ENCODE data around the gene CPHXL2. TPM values are rescaled to one million over a fixed set of nuclear protein-coding genes. Genes with fewer than 3 reads are reported as not detected.

CPHXL2 gene
- total RNA-seq, 1 donor from 2014 or later, result not detected

DNA sequence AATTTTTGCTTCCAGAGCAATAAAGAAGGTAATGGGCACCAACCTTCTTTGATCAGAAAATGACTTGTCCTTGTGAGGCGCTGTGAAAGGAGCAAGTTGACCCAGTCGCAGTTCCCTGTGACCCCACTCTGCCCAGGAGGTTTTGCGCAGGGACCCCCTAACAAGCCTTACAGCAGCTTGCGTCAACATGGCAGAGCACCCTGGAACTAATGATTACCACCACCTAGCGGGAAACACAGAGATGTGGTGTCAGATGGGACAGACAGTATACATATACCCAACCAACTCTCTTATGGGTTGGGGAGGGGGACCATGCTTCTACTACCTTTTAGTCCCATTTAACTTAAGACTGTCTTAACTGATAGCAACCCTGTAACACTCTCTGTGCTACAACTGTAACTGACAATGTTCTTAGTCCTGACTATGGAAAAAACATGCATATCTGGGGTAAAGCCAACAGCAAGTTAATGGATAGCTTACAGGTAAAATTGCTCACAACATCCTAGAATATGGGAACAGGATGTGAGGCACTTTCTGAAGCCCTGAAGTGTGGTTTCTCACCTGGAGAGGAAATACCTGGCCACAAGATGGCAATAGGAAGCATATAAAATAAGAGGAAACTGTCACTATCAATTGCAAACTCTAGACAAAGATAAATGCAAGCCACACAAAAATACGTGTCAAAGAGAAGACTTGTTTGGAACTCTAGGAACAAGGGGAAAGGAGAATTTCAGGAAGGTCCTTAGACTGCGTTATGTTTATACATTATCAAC is 32.4 kb downstream of the CPHXL2 start:
- intact Hi-C loops (cut with micrococcal nuclease), result loop anchor here (10.0 kb wide), 1 partner anchor 660 kb away; the partner anchor contains the start of gene WDR59

DNA sequence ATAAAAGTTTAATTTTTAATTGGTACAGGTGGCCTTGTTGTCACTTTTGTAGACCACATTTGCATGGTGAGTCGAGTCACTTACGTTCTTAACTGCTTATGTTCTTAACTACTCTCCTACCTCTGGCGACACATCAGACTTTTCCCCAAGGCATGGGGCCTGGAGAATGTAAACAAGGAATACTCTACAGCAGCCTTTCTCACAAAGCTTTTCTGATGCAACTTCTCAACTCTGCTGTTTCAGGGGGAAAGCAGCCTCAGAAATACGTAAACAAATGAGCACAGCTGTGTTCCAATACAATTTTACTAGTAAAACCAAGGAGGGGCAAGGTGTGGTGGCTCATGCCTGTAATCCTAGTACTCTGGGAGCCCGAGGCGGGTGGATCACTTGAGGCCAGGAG is 36.2 kb downstream of the CPHXL2 start:
- intact Hi-C loops (cut with micrococcal nuclease), result loop anchor here (10.0 kb wide), 1 partner anchor 656 kb away; the partner anchor contains the start of gene WDR59

DNA sequence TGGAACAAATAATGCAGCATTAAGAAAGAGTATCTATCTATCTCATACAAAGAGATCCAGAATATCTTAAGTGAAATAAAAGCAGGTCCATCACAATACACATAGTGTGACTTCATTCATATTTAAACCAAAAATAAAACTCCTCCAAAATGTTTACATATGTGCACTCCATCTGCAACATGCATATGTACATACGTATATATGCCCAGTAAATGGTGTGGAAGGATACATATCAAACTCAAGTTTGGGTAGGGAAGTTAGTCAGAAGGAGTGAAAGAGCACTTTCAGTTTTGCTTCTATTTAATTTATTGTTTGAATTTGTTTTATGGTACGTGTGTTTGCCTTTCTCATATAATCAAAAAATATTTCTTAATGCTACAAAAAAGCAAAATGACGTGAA is 41.8 kb downstream of the CPHXL2 start:
- intact Hi-C loops (cut with micrococcal nuclease), result no loop called here

DNA sequence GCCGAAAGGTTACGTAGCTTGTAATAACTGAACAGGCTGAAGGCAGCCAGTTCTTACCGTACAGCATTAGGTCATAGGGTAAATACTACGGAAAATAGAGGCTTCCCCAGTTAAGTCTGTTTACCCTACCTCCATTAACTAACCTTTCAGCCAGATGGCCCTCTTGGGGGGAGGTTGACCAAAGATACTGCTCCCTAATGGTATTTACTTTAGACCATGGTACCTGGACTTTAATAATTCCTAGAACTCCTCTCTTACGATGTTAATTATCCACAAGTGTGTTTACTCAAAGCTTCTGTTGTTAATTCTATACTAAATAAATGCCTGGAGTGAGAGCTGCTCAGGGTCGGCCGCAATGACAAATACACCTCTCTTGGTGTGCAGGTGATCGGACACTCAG is 44.0 kb downstream of the CPHXL2 start:
- intact Hi-C loops (cut with micrococcal nuclease), result no loop called here

DNA sequence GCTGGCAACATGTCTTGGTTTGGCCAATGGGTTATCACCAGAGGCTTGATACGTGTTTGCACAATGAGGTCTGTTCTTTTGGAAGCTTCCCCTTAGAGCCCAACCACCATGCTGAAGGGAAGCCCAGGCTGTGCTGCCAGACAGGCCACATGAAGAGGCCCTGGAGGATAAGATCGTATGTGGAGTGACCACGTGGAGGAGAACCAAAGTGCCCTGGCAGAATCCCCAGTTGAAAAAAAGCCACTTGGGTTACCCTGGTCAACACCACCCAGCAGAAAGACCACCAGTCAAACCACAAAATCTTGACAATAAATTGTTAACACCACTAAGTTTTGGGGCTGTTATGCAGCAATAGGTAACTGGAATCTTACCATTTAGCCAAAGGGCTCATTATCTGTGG is 46.8 kb downstream of the CPHXL2 start:
- intact Hi-C loops (cut with micrococcal nuclease), result no loop called here

DNA sequence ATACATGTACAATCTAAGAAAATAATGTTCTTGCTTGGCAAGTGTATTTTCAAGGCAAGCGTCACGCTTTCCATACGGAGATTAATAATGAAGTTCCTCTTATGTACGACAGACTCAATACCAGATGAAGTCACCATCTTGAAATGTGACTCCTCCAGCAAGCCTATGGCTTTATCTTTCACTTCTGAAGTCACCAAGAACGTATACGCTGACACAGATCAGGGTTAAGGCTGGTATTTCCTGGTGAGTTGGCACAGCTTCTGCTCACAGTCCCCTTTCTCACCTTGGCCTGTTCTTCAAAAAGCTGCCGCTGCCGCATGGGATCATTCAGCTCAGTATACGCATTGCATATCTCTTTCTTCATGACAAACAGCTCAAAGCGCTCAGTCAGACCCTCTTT is 47.7 kb downstream of the CPHXL2 start:
- intact Hi-C loops (cut with micrococcal nuclease), result no loop called here

DNA sequence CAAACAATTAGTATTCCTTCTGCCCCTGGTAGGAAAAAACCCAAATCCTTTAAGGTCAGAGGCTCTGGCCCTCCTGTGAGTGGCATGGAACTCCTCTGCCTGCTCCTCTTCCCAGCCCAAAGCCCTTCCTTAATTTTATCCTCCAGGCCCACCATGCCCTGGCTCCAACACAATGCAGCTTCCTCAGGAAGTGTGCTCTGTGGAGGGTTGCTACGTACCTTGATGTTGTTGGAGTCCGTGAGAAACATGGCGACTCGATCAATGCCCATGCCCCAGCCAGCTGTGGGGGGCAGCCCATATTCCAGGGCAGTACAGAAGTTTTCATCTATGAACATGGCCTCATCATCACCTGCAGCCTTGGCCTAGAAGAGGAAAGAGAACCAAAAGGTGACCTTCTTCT is 48.5 kb downstream of the CPHXL2 start:
- intact Hi-C loops (cut with micrococcal nuclease), result no loop called here

DNA sequence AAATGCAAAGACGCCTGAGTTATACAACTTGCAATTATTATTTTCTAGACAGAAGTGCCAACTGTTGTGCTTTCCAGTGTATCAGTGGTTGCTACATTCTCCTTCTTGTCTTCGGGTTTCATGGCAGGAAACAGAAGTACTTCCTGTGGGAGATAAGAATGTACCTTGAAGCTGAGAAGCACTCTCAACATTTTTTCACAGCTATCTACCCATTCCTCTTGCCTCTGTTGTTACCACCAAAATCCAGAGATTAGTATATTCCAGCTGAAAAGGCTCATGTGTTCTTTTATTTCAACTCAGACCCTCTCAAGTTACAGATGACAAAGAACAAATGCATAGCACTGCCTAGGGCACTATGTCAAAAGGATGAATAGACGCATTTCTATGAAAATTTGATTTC is 49.0 kb downstream of the CPHXL2 start:
- intact Hi-C loops (cut with micrococcal nuclease), result no loop called here

DNA sequence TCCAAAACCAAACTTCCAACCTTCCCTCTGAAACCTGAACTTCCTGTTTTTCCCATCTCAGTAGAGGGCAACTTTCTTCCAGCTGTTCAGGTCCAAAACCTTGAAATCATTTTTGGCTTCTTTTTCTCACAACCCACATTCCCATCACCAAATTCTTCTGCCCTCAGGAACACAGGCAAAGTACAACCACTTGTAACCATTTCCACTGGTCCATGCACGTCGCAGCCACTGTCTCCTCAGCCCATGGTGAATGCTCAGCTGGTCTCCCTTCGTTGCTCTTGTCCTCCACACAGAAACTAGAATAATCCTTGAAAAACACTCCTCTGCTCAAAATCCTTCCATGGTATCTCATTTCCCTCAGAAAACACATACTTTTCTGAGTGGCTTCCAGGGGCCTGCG is 50.0 kb downstream of the CPHXL2 start:
- intact Hi-C loops (cut with micrococcal nuclease), result no loop called here

DNA sequence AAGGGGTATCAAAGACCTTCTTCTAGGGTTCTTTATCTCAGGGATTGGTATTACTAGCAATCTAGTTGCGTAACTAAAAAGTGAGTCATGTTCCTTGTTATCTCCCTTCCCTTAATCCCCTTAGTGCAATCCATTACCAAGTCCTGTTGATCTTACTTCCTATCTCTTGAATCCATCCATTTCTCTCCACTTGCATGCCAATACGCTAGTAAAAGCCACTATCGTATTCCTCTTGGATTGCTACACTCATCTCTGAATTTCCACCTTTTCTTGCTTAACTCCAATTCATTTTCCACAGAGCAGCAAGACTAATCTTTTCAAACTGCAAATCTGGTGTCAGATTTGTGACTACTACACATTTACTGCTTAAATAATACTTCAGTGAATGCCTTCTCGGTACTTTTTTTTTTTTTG is 51.9 kb downstream of the CPHXL2 start:
- intact Hi-C loops (cut with micrococcal nuclease), result no loop called here

DNA sequence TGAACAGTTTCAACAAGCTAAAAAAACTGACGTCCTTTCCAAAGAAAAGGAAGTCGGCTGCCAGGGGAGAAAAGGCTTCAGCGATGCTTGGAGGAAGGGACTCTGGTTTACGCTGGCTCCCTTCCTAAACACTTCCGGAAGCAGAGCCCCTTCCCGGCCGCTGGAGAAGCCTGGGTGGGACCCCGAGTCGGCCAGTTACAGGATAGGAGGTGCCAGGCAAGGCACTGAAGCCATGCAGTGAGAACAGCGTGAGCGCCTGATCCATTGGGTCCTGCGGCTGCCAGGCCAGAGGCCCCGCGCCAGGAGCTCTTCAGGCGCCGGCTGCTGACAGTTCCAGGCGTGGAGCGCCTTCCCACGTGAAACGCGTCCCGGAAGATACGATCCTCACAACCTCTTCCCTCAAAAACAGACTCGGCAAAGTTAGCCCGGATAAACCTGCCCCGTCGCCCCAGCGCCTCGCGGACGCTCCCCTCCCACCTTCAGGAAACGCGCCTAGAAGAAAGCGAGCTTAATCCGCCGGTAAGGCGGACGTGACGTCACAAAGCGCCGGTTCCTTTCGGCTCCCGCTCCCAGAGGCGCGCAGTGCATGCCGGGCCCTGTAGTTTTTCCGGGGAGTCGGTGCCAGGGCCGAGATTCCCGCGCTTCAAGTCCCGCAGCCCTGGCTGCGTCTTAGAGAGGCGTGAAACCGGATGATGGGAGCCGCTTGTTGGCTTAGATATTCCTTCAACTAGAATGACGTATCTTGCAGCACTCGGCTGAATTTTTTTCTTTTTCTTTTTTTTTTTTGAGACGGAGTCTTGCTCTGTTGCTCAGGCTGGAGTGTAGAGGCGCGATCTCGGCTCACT is 53.8 kb downstream of the CPHXL2 start, which contains the start of gene ADAT1:
Gene ADAT1 (minus strand): TSS at position 521 of the 845 bp plus-strand sequence. CDS start 2,482 bp downstream, outside the sequence.
- intact Hi-C loops (cut with micrococcal nuclease), result loop anchor here (1.0 to 2.0 kb wide), 8 partner anchors 24 to 1568 kb away; partner anchors contain the start of genes CFDP1, GABARAPL2, KARS1 and MON1B

DNA sequence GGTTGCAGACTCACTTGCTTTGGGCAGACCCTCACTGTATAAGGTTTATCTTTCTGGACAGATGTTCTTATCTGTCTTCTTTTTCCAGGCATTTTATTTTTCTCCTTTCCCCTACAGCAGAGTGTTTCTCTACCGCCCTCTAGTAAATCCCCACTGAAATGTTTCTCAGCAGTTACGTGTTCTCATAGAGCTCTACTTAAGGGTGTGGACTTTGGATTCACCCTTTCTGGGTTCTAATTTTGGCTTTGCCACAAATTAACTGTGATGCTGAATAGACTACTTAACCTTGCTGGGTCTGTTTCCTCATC is 55.7 kb downstream of the CPHXL2 start:
- intact Hi-C loops (cut with micrococcal nuclease), result no loop called here

DNA sequence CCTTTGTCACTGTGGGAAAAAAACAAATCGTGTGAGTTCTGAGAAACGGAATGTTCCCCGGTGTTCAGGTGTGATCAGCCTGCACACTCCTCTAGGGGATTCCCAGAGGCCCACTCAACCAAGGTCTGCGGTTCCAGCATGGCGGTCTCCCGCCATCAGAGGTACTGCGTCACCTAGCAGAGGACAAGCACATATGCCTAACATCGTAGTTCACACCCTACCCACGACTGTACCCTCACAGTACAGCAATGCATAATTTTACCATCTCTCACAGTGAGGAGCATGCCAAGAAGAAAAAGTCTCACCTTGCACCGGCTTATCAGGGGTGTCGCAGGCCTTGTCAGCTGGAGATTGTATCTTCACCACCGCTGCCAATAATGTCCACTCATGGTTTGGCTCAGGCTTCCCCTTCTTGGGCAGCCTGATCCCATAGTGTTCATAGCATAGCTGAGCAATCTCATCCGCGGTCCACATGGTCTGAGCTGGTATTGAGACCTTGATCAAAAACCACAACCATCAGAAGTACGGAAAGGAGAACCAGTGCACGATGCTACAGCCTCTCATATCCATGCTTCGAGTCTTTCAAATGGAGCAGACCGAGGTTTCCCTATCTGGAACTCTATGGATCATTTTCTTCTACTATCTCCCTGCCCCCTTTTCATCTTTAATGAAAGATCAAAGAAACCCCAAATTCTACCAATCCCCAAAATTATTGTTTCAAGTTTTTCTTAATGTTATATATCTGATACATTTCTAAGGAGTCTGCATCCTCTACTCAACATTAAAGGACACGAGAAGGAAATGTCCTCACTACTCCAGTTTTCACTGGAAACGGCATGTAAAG is 56.3 kb downstream of the CPHXL2 start:
- intact Hi-C loops (cut with micrococcal nuclease), result no loop called here

DNA sequence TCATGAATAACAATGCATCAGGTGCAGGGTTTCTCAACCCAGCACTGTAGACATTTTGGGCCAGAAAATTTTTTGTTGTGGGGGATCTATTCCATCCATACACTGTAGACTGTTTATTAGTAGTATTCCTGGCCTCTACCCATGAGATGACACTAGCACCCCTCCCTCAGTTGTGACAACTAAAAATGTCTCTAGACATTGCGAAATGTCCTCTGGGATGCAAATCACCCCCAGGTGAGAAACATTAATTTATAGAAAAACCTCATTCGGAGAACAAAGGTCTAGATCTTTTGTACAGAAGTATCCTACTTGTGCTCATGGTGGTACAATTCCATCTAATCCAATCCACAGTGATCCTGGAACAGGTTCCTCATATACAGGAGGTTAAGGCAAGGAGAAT is 58.0 kb downstream of the CPHXL2 start:
- intact Hi-C loops (cut with micrococcal nuclease), result no loop called here

DNA sequence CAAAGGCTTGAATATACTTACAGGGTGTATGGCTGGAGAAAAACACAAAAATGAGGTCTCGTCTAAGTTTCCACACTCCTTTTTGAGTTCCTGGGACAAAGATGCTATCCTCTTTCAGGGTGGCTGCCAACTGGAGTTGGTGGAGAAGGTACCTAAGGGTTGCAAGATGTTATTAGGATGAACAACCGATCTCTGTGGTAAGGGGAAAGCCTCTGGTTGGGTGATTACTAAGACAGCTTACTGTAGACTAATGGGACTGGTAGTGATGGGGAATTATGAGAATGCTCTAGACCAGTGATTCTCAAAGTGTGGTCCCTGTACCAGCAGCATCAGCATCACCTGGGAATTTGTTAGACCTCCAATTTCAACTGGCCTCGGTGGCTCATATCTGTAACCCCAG is 59.7 kb downstream of the CPHXL2 start:
- intact Hi-C loops (cut with micrococcal nuclease), result no loop called here

DNA sequence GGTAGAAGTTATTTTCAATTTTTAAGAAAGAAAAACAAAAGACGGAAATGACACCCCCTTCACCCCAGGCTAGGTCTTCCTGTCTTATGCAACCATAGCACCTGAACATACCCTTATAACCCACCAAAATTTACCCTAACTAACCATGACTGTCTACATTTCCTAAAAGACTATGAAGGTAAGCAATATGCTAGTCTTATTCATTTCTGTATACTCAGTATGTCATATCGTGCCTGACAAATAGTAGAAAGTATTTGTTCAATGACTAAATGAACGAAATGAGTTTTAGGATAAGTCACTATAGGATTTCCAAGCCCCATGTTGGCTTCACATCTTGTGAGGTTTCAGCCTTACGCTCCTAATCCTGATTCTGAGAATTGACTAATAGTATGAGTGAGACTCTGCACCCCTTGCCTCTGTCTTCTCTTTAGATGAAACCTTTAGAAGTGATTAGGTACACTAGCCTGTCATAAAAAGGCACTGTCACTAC is 60.2 kb downstream of the CPHXL2 start:
- intact Hi-C loops (cut with micrococcal nuclease), result no loop called here

DNA sequence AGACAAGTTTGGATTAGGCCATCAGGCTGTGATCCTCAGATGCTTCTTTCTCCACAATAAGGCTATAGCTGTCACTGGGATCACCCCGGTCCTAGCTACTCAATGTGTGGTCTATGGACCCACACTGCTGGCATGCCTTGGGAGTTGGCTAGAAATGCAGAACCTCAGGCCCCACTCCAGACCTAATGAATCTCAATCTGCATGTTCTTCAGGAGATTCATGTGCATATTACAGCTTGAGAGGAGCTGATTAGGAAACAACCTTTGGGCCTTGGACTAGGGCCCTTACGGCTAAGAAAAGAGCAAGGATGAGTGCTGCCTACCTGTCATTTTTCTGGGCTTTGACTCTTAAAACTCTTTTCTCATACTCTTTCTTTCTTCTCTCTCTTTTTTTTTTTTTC is 61.2 kb downstream of the CPHXL2 start:
- intact Hi-C loops (cut with micrococcal nuclease), result no loop called here

DNA sequence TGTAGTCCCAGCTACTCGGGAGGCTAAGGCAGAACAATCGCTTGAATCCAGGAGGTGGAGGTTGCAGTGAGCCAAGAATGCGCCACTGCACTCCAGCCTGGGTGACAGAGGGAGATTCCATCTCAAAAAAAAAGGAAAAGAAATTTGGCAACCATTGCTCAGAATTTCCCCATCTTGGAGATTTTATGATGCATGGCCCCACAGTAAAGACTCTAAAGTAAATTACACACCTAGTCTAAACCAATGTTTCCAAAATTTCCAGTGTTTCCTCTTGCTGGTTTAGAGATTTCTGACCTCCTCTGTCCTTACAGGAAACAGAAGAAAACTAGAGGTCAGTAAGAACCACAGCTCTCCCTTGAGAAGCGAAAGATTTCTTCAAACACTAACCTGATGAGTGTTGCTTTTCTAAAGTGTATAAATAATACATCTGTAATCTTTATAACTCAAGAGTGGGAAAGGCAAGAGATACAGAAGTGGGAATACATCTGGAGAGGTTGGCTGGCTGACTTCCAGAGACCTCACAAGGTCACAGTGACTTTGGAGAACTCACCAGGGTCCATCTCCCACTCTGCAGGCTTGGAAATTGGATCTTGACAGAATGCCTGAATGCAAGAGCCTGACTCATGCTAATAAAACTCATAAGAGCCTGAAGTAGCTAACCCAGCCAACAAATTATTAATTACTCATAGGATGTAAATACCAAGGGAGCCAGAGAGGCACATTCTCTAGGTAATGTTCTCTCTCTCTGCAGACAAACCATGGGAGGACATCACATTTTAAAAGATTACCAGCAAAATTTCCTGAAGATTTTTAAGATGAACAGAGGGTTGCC is 62.5 kb downstream of the CPHXL2 start:
- intact Hi-C loops (cut with micrococcal nuclease), result no loop called here

All from T-helper 2 cell treated with Interferon-gamma antibody and Interleukin-4, amounts not matched to agents 100 ng/mL and 5 ng/mL, for 36 hours (primary cell).